A673 (cell line): ENCODE results near the gene BFSP2. TPM values are rescaled to one million over a fixed set of nuclear protein-coding genes. Genes with fewer than 3 reads are reported as not detected.

ENCODE experiments used
- BruUV-seq: library from RNA; stranded (reverse); fragments of 400-500 nt; replicated peaks from 2 replicates; lab custom pipeline; 2021; lab: Mats Ljungman, UMichigan
- CTCF ChIA-PET: fragments of 300-600 bp; sonication (Branson Sonifier 250); formaldehyde crosslinking; loops from one replicate; lab custom pipeline; 2022; ENCODE audit warnings: antibody characterized with exemption; lab: Charles Lee
- POLR2A ChIA-PET: fragments of 300-600 bp; sonication (Branson Sonifier 250); formaldehyde crosslinking; loops from one replicate; lab custom pipeline; 2022; ENCODE audit warnings: antibody characterized with exemption; ENCODE audit not compliant: low non-redundant PET; lab: Charles Lee
- DNase-seq: peaks from one replicate; pipeline ENCODE4 v3.0.0-alpha.2; 2015; ENCODE audit warnings: low spot score
- H3K27ac ChIP-seq: fragments of 200-600 bp; sonication (generic); 2 replicates; pipeline ENCODE4 v1.5.1; 2016; ENCODE audit warnings: mixed run types, low read depth, mild to moderate bottlenecking, mixed read lengths, antibody characterized with exemption, low read length; ENCODE audit not compliant: poor library complexity, severe bottlenecking
- H3K27me3 ChIP-seq: fragments of 200-600 bp; sonication (generic); replicated peaks from 2 replicates; pipeline ENCODE4 v1.6.1; 2017; ENCODE audit warnings: mixed run types, low read depth, mild to moderate bottlenecking, mixed read lengths, antibody characterized with exemption, low read length; ENCODE audit not compliant: insufficient read depth, poor library complexity
- H3K36me3 ChIP-seq: fragments of 200-600 bp; sonication (generic); 2 replicates; pipeline ENCODE4 v1.6.1; 2016; ENCODE audit warnings: mixed run types, mild to moderate bottlenecking, mixed read lengths, antibody characterized with exemption, low read length; ENCODE audit not compliant: insufficient read depth, poor library complexity, severe bottlenecking
- H3K4me1 ChIP-seq: fragments of 200-600 bp; sonication (generic); 2 replicates; pipeline ENCODE4 v1.6.1; 2017; ENCODE audit warnings: mixed run types, mild to moderate bottlenecking, mixed read lengths, antibody characterized with exemption, low read length; ENCODE audit not compliant: insufficient read depth, poor library complexity, severe bottlenecking
- H3K4me3 ChIP-seq: fragments of 200-600 bp; sonication (generic); 2 replicates; pipeline ENCODE4 v1.5.1; 2016; ENCODE audit warnings: low read depth, mixed run types, mild to moderate bottlenecking, mixed read lengths, low read length; ENCODE audit not compliant: poor library complexity, severe bottlenecking
- H3K9me3 ChIP-seq: fragments of 200-600 bp; sonication (generic); 2 replicates; pipeline ENCODE4 v1.6.1; 2016; ENCODE audit warnings: mixed run types, low read depth, mild to moderate bottlenecking, mixed read lengths, antibody characterized with exemption, low read length; ENCODE audit not compliant: poor library complexity, severe bottlenecking
- CTCF ChIP-seq: fragments of 300-800, 200-600 bp; sonication (generic); conservative IDR thresholded peaks from 2 replicates; pipeline ENCODE4 v1.5.1; 2017; ENCODE audit warnings: low read depth, mild to moderate bottlenecking, antibody characterized with exemption, low read length, moderate library complexity, mixed read lengths
- EZH2 ChIP-seq: fragments of 200-600 bp; sonication (generic); IDR thresholded peaks from 2 replicates; pipeline ENCODE4 v1.6.1; 2017; ENCODE audit warnings: borderline replicate concordance, low read depth, mild to moderate bottlenecking, mixed read lengths, antibody characterized with exemption, low read length; ENCODE audit not compliant: poor library complexity, severe bottlenecking
- intact Hi-C: fragments of 100-400 bp; cut with micrococcal nuclease; formaldehyde crosslinking; loops from one replicate; pipeline ENCODE4 v1.10.0; 2022; ENCODE audit not compliant: unreplicated experiment
- total RNA-seq: library from RNA; stranded (reverse); gene quantifications from 2 replicates; pipeline ENCODE4 v1.2.3, GENCODE V29; 2021

Gene BFSP2
- total RNA-seq, 1 experiment from 2014 or later, result not detected

DNA sequence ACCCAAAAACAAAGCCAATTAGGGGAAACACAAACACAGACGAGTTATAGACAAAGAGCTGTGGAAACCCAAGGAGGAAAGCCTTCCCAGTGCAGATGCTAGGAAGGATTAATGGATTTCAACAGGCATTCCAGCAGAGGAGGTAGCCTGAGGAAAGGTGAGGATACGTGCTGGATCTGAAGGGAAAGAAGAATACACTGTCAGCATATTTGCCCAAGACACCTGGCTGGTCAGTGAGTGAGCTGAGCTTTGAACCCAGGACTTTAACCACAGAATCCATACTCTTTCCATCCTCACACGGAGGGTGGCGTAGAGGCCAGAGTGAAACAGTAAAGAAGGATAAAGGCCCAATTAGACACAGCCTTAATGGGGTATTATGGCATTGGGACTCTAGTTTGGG lies 9.1 kb upstream of the BFSP2 start:
- ChIA-PET CTCF (no interaction called here), POLR2A (no interaction called here)
- Histone ChIP-seq H3K9me3 (no peaks in the 10 kb centered on the region), H3K4me1 (no peaks in the 10 kb centered on the region), H3K27me3 (no peaks in the 10 kb centered on the region), H3K27ac (no peak overlapping the region), H3K4me3 (no peak overlapping the region), H3K36me3 (no peaks in the 10 kb centered on the region)
- no peak for DNase-seq
- TF ChIP-seq EZH2 (no peak), CTCF (no peak)
- intact Hi-C loops, result no loop called here
- no TSS peak for BruUV-seq

GRCh38 chr3:133393204-133393603 lies 6.7 kb upstream of the BFSP2 start:
- BruUV-seq, result no TSS peak
- ChIA-PET POLR2A (no interaction called here), CTCF (no interaction called here)
- no peak for TF ChIP-seq CTCF
- TF ChIP-seq EZH2, result no peak
- Histone ChIP-seq H3K27me3 (peaks cover 13% of the 10 kb centered on the region), H3K4me3 (no peak overlapping the region), H3K4me1 (no peaks in the 10 kb centered on the region), H3K27ac (no peak overlapping the region), H3K9me3 (no peaks in the 10 kb centered on the region), H3K36me3 (no peaks in the 10 kb centered on the region)
- intact Hi-C loops, result no loop called here
- DNase-seq, result no peak

DNA sequence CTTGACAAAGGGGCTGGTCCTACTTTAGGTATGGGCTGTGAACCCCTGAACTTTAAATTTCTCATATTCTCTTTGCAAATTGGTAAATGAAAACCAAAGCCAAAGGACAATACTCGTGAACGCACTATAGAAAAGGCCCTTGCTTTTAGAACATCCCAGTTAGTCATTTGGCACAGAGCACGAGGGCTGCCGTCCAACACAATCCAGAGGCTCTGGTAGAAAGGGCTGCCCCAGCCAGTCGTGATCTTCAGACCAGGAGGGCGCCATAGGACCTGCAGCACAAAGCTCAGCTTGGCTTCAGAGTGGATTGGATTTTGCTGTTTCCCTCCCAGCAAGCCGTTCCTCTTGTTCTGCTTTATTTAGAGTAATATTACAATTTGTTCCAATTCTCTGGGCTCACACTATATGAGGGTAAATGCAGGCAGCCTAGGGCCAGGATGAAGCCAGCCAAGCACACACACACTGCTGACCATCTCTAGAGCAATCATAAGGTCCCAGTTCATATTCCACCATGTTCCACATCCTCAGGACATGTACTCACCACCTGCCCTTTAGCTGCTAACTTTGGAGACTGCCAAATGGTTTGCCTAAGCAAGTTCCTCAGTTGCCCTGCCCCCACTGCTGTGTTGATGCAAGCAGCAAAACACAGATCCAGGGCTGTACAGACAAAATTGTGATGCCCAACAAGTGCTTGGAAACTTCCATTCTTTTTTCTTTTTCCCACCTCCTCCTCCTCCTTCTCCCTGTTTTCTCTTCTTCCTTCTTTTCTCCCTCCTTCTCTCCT lies 6.0 kb upstream of the BFSP2 start:
- Histone ChIP-seq H3K9me3 (no peaks in the 10 kb centered on the region), H3K4me3 (no peak overlapping the region), H3K36me3 (no peaks in the 10 kb centered on the region), H3K27me3 (peaks cover 13% of the 10 kb centered on the region), H3K4me1 (no peaks in the 10 kb centered on the region), H3K27ac (no peak overlapping the region)
- DNase-seq, result no peak
- intact Hi-C loops, result no loop called here
- CTCF ChIA-PET, result no interaction called here
- no TSS peak for BruUV-seq
- POLR2A ChIA-PET, result no interaction called here
- TF ChIP-seq CTCF (no peak), EZH2 (no peak)
